ENCODE data around the gene SLC46A3. TPM values are rescaled to one million over a fixed set of nuclear protein-coding genes. Genes with fewer than 3 reads are reported as not detected.

Gene SLC46A3
- total and polyA plus RNA-seq, 2 experiments from 2014 or later: 0.16 to 0.28 TPM

GRCh38 chr13:28763887-28764286 lies 45.1 kb upstream of the SLC46A3 start (continued):
- TF ChIP-seq CTCF (conservative IDR thresholded peaks at IDR 0.05; ENCODE audit: low read depth in 2 of 2): no peak
- no peak for TF ChIP-seq EZH2 (IDR thresholded peaks at IDR 0.05; ENCODE audit: low read depth, unreplicated experiment)
- TF ChIP-seq STAT1 (IDR thresholded peaks at IDR 0.05; ENCODE audit: unreplicated experiment): no peak

GRCh38 chr13:28761586-28761985 lies 42.8 kb upstream of the SLC46A3 start:
- Mint-ChIP-seq H3K9me3 (peaks cover 22% of the 10 kb centered on the region; the same call in 2 of the 3 replicates), H3K4me3 (no peak overlapping the region), H3K27me3 (ENCODE audit: insufficient read depth, low read depth, poor library complexity) (peaks cover 4% of the 10 kb centered on the region), H3K36me3 (ENCODE audit: low read depth) (peaks cover 11% of the 10 kb centered on the region; the same call in 2 of the 3 replicates), H3K4me1 (no peaks in the 10 kb centered on the region), H3K27ac (no peak overlapping the region)
- H3K36me3 ChIP-seq (ENCODE audit: insufficient read depth): 0 out of 2 replicates have a peak, but pooled peaks cover 4% of the 10 kb centered on the region
- no peak for ATAC-seq
- DNase-seq (ENCODE audit: low spot score): no peak
- H3K4me3 ChIP-seq: no peak overlapping the region
- no peak overlapping the region for H3K4me2 ChIP-seq
- no peak overlapping the region for H3K27ac ChIP-seq (ENCODE audit: low read depth)
- no peaks in the 10 kb centered on the region for H3K4me1 ChIP-seq (ENCODE audit: insufficient read depth)
- H3K9me2 ChIP-seq (ENCODE audit: insufficient read depth): peaks cover 7% of the 10 kb centered on the region
- no peak overlapping the region for H2AFZ ChIP-seq
- H3F3A ChIP-seq (replicated peaks; ENCODE audit: low read depth): no peaks in the 10 kb centered on the region
- no peaks in the 10 kb centered on the region for H3K27me3 ChIP-seq (ENCODE audit: insufficient read depth)
- no peaks in the 10 kb centered on the region for H4K20me1 ChIP-seq (replicated peaks; ENCODE audit: insufficient read depth)
- no peaks in the 10 kb centered on the region for H3K79me2 ChIP-seq (replicated peaks; ENCODE audit: insufficient read depth)
- TF ChIP-seq STAT1 (IDR thresholded peaks at IDR 0.05; ENCODE audit: unreplicated experiment) (no peak), POLR2AphosphoS5 (IDR thresholded peaks at IDR 0.05; ENCODE audit: low read depth) (no peak), JUNB (IDR thresholded peaks at IDR 0.05; ENCODE audit: unreplicated experiment) (no peak), ZNF331 (CRISPR knock-in tag; IDR thresholded peaks at IDR 0.05; ENCODE audit: low read depth) (no peak), ETS1 (IDR thresholded peaks at IDR 0.05) (no peak), EZH2 (IDR thresholded peaks at IDR 0.05; ENCODE audit: low read depth, unreplicated experiment) (no peak), REST (IDR thresholded peaks at IDR 0.05; ENCODE audit: unreplicated experiment) (no peak), EZH2phosphoT487 (IDR thresholded peaks at IDR 0.05; ENCODE audit: unreplicated experiment) (no peak), CREB1 (CRISPR knock-in tag; IDR thresholded peaks at IDR 0.05; ENCODE audit: low read depth) (no peak), ZNF114 (CRISPR knock-in tag; IDR thresholded peaks at IDR 0.05) (no peak), CTCF (conservative IDR thresholded peaks at IDR 0.05; ENCODE audit: low read depth in 2 of 2) (no peak)

All from GM23338 (cell line).